SK-N-SH treated with all-trans-retinoic acid at 6 μM for 48 hours (cell line): ENCODE results near the gene PMFBP1.

Experiments
- CREB5 ChIP-seq: fragments of 250-450 bp; sonication (Bioruptor Pico); IDR thresholded peaks from 2 replicates; pipeline ENCODE4 v1.5.1; 2020; ENCODE audit warnings: low read depth, mild to moderate bottlenecking, moderate library complexity
- ESRRG ChIP-seq: fragments of 250-450 bp; sonication (Bioruptor Pico); IDR thresholded peaks from 2 replicates; pipeline ENCODE4 v1.6.1; 2021; ENCODE audit warnings: mild to moderate bottlenecking
- PATZ1 ChIP-seq: fragments of 250-450 bp; sonication (Bioruptor Pico); IDR thresholded peaks from 2 replicates; pipeline ENCODE4 v1.8.0; 2020; ENCODE audit warnings: mild to moderate bottlenecking, moderate library complexity, borderline replicate concordance
- ZC3H10 ChIP-seq: fragments of 250-450 bp; sonication (Bioruptor Pico); IDR thresholded peaks from 2 replicates; pipeline ENCODE4 v1.5.1; 2021; ENCODE audit warnings: mild to moderate bottlenecking, moderate library complexity
- ZNF8 ChIP-seq: fragments of 450-650 bp; formaldehyde crosslinking; IDR thresholded peaks from 2 replicates; pipeline ENCODE4 v1.5.0; 2020; ENCODE audit warnings: mild to moderate bottlenecking, moderate library complexity

GRCh38 chr16:72072514-72073342, 99.2 kb downstream of the PMFBP1 start:
- TF ChIP-seq ZC3H10 (CRISPR knock-in tag), result no peak
- TF ChIP-seq PATZ1 (CRISPR knock-in tag), result no peak
- no peak for TF ChIP-seq ESRRG (CRISPR knock-in tag)
- TF ChIP-seq CREB5 (CRISPR knock-in tag), result no peak
- no peak for TF ChIP-seq ZNF8
